DMS 273 treated with DMSO at 0.1 percent for 48 hours (cell line): ENCODE data around the gene TENT5C.

Source experiments
- DNase-seq: peaks from one replicate; lab custom pipeline; 2025; lab: John Stamatoyannopoulos, UW

The TENT5C gene

DNA sequence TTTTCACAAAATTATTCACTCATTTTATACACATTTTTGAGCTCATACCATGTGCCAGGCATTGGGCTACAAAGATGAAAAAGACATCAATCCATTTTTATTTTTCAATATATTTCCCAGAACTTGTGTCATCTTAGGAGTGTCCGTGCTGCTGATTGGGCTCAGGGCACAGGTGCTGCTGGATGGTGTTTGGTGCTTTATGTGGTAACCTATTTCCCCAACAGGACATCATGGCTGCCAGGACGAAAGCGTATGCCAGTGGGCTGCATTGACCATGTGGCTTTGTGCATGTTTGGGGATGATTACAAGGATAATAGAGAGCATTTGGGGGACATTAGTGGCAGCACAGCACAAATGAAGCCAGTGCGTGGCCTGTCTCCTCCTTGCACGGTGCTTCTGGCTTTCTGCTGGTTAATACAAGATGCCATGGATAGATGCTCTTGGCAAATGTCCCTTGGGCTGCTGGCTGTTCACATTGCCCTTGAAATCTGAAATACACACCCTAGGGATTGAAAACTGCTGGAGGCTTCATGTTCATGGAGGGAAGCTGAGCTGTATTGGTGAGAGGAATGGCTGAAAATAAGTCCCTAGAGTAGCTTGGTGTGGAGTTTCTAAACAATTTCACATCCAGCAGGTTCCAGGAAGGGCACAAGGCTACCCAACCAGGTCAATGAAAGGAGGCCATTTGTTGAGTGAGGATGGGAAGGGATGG is 52.3 kb downstream of the TENT5C start:
- no peak for DNase-seq

GRCh38 chr1:117658676-117659075 is 52.8 kb downstream of the TENT5C start:
- no peak for DNase-seq

DNA sequence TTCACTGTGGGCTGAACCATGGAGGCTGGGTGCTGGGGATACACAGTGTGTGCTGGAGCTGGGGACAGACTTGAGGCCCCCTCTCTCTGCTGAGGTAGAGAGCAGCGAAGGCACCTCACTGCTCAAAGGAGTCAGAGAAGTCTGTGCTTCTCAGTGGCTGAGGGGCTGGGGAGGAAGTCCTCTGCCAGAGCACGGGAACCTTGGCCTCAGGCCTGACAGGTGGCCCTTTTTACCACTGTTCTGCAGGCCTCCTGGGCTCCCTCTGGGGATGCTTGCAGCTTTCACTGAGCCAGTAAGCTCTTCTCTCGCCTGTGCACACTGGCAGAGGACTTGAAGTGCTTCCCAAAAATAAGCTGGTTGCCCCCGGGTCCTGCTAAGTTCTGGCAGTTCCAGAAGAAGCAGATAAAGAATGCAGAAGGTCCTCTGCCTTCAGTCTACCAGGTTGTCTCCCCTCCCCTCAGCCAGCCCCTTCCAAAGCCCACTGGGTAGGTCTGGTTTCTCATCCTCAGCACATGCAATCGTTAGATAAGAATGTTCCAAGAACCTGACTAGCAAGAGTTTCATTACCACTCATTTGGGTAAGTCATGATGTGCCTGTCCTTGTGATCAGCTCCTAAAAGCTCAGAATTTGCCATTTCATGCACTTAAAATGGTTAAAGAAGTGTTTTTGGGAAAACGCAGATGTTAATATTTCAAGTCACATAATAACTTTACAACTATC is 53.9 kb downstream of the TENT5C start:
- no peak for DNase-seq

GRCh38 chr1:117660271-117660965 is 54.6 kb downstream of the TENT5C start:
- DNase-seq = no peak

DNA sequence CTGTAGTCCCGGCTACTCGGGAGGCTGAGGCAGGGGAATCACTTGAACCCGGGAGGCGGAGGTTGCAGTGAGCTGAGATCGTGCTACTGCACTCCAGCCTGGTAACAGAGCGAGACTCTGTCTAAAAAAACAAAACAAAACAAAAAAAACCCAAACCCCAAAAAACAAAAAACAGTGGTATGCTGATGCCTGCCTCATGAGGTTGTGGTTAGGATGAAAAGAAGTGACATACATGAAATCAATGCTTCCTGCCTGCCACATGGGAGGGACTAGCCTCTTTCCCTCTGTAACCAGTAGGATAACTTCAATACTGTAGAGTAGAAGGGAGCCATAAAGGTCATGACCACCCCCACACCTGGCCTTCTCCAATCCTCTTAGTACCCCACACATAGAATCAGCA is 55.2 kb downstream of the TENT5C start:
- no peak for DNase-seq

DNA sequence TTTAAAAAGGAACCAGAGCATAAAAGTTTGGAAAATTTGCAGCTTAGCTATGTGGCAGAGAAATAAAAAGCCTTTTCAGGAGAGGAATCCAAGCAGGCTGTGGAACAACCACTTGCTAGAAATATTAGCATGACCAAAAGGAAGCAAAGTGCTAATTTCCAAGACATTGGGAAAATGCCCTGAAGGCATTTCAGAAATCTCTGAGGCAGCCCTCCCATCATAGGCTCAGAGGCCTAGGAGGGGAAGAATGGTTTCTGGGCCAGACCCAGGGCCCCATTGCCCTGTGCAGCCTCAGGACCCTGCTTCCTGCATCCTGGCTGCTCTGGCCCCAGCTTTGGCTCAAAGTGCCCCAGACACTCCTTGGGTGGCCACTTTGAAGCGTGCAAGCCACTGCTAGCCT is 56.8 kb downstream of the TENT5C start:
- no peak for DNase-seq

DNA sequence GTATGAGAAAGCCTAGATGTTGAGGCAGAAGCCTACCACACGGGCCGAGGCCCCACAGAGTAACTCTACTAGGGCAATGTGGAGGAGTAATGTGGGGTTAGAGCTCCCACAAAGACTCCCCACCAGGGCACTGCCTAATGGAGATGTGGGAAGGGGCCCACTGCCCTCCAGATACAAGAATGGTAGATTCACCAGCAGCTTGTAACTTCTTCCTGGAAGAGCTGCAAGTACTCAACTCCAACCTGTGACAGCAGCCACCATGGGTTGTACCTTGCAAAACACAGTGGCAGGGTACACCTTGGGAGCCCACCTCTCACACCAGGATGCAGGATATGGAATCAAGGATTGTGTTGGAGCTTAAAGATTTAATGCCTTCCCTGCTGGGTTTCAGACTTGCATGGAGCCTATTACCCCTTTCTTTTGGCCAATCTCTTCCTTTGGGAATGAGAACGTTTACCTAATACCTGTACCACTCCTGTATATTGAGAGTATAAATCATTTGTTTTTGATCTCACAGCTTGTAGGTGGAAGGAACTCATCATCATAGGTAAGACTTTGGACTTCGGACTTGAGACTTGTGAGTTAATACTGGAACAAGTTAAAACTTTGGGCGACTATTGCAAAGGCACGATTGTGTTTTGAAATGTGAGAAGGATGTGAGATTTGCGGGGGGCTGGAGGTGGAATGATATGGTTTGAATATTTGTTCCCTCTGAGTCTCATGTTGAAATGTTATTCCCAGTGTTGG is 57.5 kb downstream of the TENT5C start:
- DNase-seq = no peak

GRCh38 chr1:117664314-117664713 is 58.5 kb downstream of the TENT5C start:
- no peak for DNase-seq

DNA sequence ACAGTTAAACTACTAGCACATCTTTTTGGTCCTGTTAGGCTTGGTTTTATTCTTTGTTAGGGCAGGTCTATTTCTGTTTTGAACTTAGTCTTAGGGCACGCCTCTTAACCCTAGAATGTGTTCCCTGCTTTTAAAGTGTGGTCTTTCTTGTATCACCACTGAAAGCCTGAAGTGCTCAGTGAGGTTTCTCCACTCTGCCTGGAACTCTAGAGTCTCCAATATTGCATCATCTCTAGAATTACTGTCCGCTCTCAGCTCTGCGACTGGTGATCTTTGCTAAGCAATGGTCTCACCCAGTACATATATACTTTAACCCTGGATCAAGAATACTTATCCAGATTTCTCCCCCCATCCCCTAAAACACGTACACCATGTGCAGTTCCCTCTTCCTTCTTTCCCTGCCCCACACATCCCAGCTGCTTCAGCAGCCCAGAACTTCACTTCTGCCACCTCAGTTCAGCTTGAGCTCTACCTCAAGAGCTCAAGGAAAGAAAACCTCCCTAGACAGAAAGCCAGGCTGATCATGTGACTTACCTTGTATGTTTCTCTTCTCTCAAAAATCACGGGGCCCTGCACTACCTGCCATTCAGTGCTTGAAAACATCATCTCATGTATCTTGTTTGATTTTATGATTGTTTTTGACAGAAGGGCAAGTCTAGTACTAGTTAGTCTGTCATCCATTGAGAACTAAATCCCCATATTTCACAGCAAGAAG is 59.9 kb downstream of the TENT5C start:
- DNase-seq = no peak

DNA sequence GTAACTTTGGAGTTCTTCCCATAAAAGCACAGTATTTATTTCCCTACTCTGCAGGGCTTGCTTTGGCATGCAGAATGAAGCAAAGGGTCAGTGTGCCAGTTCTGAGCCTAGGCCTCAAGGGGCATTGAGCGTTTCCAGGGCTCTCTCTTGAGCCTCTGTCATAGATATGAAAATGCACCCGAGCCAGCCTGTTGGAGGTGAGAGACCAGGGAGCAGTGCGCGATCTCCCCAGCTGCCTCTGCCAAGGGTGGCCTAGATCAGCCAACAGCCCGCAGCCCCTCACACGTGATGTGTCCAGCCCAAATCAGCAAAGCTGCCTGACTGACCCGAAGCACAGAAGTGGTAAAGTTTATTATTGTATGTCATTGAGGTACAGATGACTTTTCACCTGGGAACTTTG is 63.7 kb downstream of the TENT5C start:
- no peak for DNase-seq

DNA sequence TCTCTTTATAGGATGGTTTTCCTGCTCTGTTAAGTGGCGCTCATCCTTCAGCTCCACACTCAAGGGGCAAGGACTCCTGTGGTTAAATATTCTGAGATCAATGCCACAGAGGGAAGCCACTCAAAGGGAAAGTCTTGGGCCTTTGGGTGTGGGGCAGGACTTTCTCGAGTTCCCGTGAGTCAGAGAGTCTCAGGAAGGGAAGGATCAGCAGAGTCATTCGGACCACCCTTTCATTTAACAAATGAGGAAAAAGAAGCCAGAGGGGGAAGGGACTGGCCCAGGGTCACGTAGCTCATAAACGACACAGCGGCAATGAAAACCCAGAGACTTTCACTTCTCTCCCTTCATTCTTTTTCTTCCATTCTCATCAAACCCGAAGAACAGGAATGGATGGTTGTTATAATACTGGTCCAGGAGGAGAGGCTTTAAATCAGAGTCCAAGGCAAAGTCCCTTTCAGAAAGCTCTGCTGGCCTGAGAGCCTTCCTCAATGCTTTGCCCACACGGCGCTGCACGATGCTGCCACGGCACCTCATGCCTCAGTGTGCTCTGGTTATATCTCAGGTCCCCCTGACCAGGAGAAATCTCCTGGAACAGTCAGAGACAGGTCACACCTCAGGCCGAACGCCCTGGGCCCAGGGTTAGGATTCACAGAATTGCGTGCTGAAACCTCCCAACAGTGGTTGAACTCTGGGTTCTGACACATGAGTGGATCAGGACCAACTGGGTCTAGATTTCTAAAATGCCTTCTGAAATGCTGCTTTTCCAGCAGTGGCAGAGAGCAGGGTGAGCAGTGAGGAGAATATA is 65.3 kb downstream of the TENT5C start:
- DNase-seq = no peak

GRCh38 chr1:117671781-117672501 is 66.1 kb downstream of the TENT5C start:
- no peak for DNase-seq

GRCh38 chr1:117672756-117673155 is 66.9 kb downstream of the TENT5C start:
- no peak for DNase-seq

- no peak for DNase-seq
Observed at GRCh38 chr1:117673405-117673804, 67.6 kb downstream of the TENT5C start.

DNA sequence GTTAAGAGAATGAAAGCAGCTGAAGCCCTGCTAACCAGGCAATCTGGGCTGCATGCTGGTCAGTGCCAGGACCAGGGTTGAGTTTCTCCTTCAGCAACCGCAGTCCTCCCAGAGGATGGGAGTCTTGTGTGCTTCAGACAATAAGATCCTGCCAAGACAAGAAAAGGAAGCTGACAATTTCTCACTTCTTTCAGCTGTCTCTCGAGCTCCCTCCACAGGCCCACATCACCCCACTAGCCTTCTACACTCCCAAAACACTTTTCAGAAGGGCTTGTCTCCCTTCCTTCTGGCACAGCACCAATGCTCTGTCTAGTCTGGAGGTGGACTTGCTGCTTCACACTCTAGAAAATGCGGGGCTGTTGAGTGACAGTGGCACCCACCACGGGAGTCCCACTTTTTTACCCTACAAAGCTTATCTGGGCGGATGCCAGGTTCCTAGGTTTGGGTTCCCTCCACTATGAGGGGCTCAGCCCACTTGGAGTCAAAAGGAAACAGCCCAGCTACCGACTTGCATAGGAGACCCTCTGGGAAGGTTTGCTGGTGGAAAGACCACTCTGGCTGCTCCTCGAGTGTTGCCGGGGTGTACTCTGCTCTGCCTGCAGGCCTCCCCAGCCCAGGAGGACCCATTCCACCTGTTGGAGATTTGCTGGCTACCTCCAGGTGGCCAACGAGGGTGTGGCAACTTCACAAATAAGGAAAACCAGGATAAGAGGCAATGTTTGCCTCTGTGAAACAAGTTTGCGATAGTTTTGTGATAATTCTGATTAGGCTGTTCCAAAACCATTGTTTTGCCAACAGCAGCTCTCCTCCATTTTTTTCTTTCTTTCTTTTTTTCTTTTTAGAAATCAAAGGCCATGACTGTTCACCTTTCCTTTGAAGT is 68.9 kb downstream of the TENT5C start:
- DNase-seq = no peak

- no peak for DNase-seq
Observed at GRCh38 chr1:117675907-117676430, 70.1 kb downstream of the TENT5C start.

- no peak for DNase-seq
Observed at GRCh38 chr1:117676615-117677130, 70.8 kb downstream of the TENT5C start.
